Coronary artery (tissue), 2 donors: Measurements from ENCODE around the gene FBXL16.
A peak's percentile ranks its signal among the peaks of the same experiment; 100 is the strongest.

Experiments used
- DNase-seq: peaks from one replicate; pipeline ENCODE4 v3.0.0-alpha.2; 2017; ENCODE audit warnings: low spot score
- H3K27ac ChIP-seq, 2 donors: fragments of 200-600 bp; sonication (generic); one replicate each; pipeline ENCODE4 v1.5.1; 2016 to 2019
- H3K4me3 ChIP-seq: fragments of 200-600 bp; sonication (generic); 2 replicates; pipeline ENCODE4 v1.5.1; 2016; ENCODE audit warnings: mild to moderate bottlenecking, moderate library complexity
- CTCF ChIP-seq: fragments of 200-600 bp; sonication (generic); IDR thresholded peaks from one replicate; pipeline ENCODE4 v1.5.1; 2019; ENCODE audit warnings: antibody characterized with exemption

FBXL16 gene

GRCh38 chr16:710500-711075 lies 5.0 kb upstream of the FBXL16 start:
- Histone ChIP-seq H3K4me3 (no peak overlapping the region), H3K27ac (no peak overlapping the region)
- DNase-seq, result no peak
- TF ChIP-seq CTCF, result no peak

- TF ChIP-seq CTCF, result no peak
- no peak for DNase-seq
- H3K27ac ChIP-seq, result no peak overlapping the region
- H3K4me3 ChIP-seq, result no peak overlapping the region
Observed at GRCh38 chr16:709566-710499, 4.2 kb upstream of the FBXL16 start.

- H3K4me3 ChIP-seq, result no peak overlapping the region
- no peak for TF ChIP-seq CTCF
- no peak for DNase-seq
- no peak overlapping the region for H3K27ac ChIP-seq
Observed at GRCh38 chr16:708959-709358, 3.4 kb upstream of the FBXL16 start.

GRCh38 chr16:708019-708418 lies 2.4 kb upstream of the FBXL16 start:
- no peak overlapping the region for H3K4me3 ChIP-seq
- no peak for TF ChIP-seq CTCF
- no peak overlapping the region for H3K27ac ChIP-seq
- no peak for DNase-seq

GRCh38 chr16:707062-707538 lies 1.5 kb upstream of the FBXL16 start:
- TF ChIP-seq CTCF, result no peak
- Histone ChIP-seq H3K4me3 (no peak overlapping the region), H3K27ac (no peak overlapping the region)
- no peak for DNase-seq

GRCh38 chr16:706189-707061 lies 824 bp upstream of the FBXL16 start:
- H3K27ac ChIP-seq, result no peak overlapping the region
- H3K4me3 ChIP-seq, result peak overlapping the region; percentile 57
- no peak for DNase-seq
- no peak for TF ChIP-seq CTCF
